Measurements from ENCODE around the gene CCNB1IP1.

Gene CCNB1IP1

DNA sequence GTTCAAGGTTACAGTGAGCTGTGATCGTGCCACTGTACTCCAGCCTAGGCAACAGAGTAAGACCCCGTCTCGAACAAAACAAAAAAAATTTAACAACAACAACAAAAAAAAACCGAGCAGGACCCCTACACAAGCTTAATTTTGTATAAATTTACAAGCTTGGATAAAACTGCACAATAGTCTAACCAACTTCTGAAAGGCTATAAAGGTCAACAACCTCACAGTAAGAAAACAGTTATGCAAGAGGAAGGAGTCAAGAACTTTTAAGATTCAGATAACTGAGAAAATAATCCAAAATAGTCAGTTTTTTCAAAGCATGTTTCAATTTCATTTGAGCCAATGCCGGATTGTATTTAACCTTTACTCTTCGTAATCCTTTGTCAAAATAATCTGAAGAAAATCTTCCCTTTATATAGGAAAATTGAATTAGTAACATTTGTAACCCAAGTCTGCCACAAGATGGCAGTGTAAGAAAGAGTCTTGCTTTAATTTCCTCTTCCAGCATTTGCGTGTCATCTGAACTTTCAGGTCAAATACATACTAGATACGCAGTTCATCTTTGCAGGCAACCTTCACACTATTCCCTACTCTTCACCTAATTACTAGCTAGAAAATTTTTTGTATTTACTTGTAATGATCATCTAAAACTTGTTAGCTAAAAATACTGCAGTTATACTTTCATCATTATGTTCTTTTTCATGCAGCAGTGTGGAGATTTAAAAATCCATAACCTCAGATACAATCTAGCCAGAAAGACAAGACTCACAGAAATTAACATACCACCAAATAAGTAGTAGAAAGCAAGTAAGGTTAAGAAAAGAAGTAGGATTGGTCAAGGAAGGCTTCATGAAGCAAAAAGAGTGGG lies 5.8 kb downstream of the CCNB1IP1 start:
- TF ChIP-seq SIN3A (IDR thresholded peaks at IDR 0.05; ENCODE audit: borderline replicate concordance, insufficient read depth, low read length) (no peak), FOXP2 (optimal IDR thresholded peaks at IDR 0.05; ENCODE audit: borderline replicate concordance, extremely low read depth, extremely low read length, insufficient read depth) (no peak), TAF1 (IDR thresholded peaks at IDR 0.05; ENCODE audit: borderline replicate concordance, insufficient read depth, low read length) (no peak), POLR2AphosphoS5 (IDR thresholded peaks at IDR 0.05; ENCODE audit: low read depth, low read length) (no peak)
- TF ChIP-seq, protein P1, sequence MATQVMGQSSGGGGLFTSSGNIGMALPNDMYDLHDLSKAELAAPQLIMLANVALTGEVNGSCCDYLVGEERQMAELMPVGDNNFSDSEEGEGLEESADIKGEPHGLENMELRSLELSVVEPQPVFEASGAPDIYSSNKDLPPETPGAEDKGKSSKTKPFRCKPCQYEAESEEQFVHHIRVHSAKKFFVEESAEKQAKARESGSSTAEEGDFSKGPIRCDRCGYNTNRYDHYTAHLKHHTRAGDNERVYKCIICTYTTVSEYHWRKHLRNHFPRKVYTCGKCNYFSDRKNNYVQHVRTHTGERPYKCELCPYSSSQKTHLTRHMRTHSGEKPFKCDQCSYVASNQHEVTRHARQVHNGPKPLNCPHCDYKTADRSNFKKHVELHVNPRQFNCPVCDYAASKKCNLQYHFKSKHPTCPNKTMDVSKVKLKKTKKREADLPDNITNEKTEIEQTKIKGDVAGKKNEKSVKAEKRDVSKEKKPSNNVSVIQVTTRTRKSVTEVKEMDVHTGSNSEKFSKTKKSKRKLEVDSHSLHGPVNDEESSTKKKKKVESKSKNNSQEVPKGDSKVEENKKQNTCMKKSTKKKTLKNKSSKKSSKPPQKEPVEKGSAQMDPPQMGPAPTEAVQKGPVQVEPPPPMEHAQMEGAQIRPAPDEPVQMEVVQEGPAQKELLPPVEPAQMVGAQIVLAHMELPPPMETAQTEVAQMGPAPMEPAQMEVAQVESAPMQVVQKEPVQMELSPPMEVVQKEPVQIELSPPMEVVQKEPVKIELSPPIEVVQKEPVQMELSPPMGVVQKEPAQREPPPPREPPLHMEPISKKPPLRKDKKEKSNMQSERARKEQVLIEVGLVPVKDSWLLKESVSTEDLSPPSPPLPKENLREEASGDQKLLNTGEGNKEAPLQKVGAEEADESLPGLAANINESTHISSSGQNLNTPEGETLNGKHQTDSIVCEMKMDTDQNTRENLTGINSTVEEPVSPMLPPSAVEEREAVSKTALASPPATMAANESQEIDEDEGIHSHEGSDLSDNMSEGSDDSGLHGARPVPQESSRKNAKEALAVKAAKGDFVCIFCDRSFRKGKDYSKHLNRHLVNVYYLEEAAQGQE (IDR thresholded peaks at IDR 0.05; ENCODE audit: insufficient read depth in 1 of 2, low read depth in 2 of 2, low read length in 2 of 2) = no peak

DNA sequence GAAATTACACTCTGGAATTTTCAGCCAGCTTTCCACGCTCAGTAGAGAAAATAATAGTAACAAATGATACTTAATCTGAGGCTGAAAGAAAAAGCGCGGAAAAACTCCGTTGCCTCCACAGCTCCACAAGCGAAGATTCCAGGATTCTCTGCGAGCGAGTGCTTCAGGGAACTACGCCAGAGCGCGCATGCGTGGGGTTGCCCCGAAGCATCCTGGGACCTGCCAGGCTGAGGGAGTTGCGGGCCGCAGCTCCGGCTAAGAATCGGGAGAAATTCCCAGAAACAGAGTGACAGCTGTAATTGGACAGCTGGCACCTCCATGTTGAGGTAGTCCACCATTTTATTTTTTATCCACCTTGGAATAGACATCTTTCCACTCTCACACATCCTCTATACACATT lies 15.4 kb downstream of the CCNB1IP1 start:
- TF ChIP-seq SIN3A (IDR thresholded peaks at IDR 0.05; ENCODE audit: borderline replicate concordance, insufficient read depth, low read length) (no peak), FOXP2 (optimal IDR thresholded peaks at IDR 0.05; ENCODE audit: borderline replicate concordance, extremely low read depth, extremely low read length, insufficient read depth) (no peak)

DNA sequence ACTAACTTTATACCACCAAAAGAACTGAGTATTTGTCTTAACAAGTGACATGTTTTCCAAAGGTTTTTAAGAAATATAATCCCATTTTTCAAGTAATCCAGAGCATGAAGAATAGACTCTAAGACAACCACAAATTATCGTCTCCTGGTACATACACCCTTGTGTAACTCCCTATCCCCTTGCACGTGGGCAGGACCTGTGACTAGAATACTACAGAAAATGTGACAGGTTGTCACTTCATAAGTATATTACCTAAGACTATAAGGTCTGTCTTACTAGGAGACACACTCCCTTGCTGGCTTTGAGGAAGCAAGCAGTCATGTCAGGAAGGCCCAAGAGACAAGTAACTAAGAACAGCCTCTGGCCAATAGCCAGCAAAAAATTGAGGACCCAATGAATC lies 19.1 kb downstream of the CCNB1IP1 start:
- TF ChIP-seq SIN3A (IDR thresholded peaks at IDR 0.05; ENCODE audit: borderline replicate concordance, insufficient read depth, low read length) = no peak
- TF ChIP-seq, protein P1 (IDR thresholded peaks at IDR 0.05; ENCODE audit: insufficient read depth in 1 of 2, low read depth in 2 of 2, low read length in 2 of 2) = no peak
- TF ChIP-seq FOXP2 (optimal IDR thresholded peaks at IDR 0.05; ENCODE audit: borderline replicate concordance, extremely low read depth, extremely low read length, insufficient read depth) = no peak
- TF ChIP-seq TAF1 (IDR thresholded peaks at IDR 0.05; ENCODE audit: borderline replicate concordance, insufficient read depth, low read length) = no peak
- no peak for TF ChIP-seq POLR2AphosphoS5 (IDR thresholded peaks at IDR 0.05; ENCODE audit: low read depth, low read length)

DNA sequence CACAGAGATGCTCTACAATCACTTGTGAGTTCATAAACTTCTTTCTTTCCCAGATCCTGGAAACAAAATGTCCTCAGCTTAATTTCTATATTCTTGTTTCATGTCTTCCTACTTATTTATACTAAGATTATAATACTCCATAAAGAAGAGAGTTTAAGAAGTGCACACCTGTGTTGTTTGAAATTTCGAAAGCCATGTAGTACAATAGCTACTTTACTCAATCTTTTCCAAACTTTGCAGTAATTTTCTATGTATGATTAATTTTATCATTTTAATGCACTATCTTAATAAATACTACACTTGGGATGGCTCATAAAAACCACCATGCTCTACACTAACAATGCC lies 27.0 kb downstream of the CCNB1IP1 start:
- TF ChIP-seq SIN3A (IDR thresholded peaks at IDR 0.05; ENCODE audit: borderline replicate concordance, insufficient read depth, low read length) (no peak), TAF1 (IDR thresholded peaks at IDR 0.05; ENCODE audit: borderline replicate concordance, insufficient read depth, low read length) (no peak), POLR2AphosphoS5 (IDR thresholded peaks at IDR 0.05; ENCODE audit: low read depth, low read length) (no peak)
- TF ChIP-seq, protein P1 (IDR thresholded peaks at IDR 0.05; ENCODE audit: insufficient read depth in 1 of 2, low read depth in 2 of 2, low read length in 2 of 2) = no peak

DNA sequence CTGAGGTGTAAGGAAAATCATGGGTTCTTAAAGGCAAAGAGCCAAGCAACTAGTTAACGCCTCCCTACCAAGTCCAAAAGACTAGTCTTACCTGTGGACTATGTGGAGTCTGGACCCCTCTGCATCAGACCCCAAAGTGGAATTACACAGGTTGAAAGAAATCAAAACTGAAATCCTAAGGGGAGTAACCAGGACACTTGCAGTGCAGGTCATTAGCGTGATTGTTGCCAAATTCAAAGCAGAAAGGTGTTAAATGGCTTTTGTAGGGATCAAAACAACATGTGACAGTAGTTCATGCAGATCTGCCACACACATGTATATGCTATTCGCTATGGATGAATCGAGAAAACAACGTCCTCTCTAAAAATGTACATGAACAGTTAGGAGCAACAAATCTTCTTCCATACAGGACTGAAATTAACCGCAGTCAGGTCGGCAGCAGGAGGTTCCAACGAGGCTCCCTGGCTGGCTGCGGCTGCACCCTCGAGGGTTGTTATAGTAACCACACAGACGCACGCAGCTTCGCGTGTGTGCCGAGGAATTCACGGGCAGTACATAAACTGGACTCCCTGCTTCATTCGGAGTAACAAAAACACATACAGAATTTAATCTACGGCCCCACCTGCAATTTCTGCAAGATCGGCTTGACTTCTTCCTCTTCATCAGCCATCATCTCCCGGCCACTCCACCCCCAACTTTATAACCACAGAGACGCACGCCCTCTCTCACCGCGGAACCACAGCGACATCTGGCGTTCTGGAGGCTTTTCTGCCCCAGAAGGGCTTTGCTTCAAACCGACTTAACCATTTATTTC lies 27.6 kb downstream of the CCNB1IP1 start, which contains the start of gene TTC5:
Gene TTC5 (minus strand): TSS at position 687 of the 814 bp plus-strand sequence. CDS start 14 bp downstream, at position 673.
- TF ChIP-seq, protein P1 (IDR thresholded peaks at IDR 0.05; ENCODE audit: insufficient read depth in 1 of 2, low read depth in 2 of 2, low read length in 2 of 2) = no peak
- peak; percentile 51; the same call in 1 of the 2 replicates for TF ChIP-seq TAF1 (IDR thresholded peaks at IDR 0.05; ENCODE audit: borderline replicate concordance, insufficient read depth, low read length)
- TF ChIP-seq SIN3A (IDR thresholded peaks at IDR 0.05; ENCODE audit: borderline replicate concordance, insufficient read depth, low read length) = no peak; the same call in 1 of the 2 replicates
- TF ChIP-seq POLR2AphosphoS5 (IDR thresholded peaks at IDR 0.05; ENCODE audit: low read depth, low read length) = peak; percentile 44; the same call in 1 of the 2 replicates
- no peak for TF ChIP-seq FOXP2 (optimal IDR thresholded peaks at IDR 0.05; ENCODE audit: borderline replicate concordance, extremely low read depth, extremely low read length, insufficient read depth)

All from PFSK-1 (cell line).